ENCODE results near the gene SERPINA12.

GRCh38 chr14:94539181-94539580 is 29.9 kb upstream of the SERPINA12 start:
- TF ChIP-seq CTCF (IDR thresholded peaks at IDR 0.05; ENCODE audit: insufficient read depth, low read depth, low read length), result no peak
- no peak for TF ChIP-seq EZH2 (IDR thresholded peaks at IDR 0.05; ENCODE audit: insufficient read depth, low read length)
